Measurements from ENCODE around the gene RGMA. TPM values are rescaled to one million over a fixed set of nuclear protein-coding genes. Genes with fewer than 3 reads are reported as not detected.

The RGMA gene
- polyA plus RNA-seq, 1 donor, result 12.5 TPM

- Histone ChIP-seq H3K27me3 (ENCODE audit: control insufficient read depth, insufficient read depth, low read length) (peaks cover 7% of the 10 kb centered on the region), H3K27ac (ENCODE audit: low read length) (no peak overlapping the region), H3K4me3 (ENCODE audit: low read length) (no peak overlapping the region), H3K4me1 (ENCODE audit: control insufficient read depth, insufficient read depth, low read length) (no peaks in the 10 kb centered on the region), H3K36me3 (ENCODE audit: control insufficient read depth, insufficient read depth, low read length) (peaks cover 2% of the 10 kb centered on the region), H3K9me3 (ENCODE audit: control insufficient read depth, low read depth, low read length) (no peaks in the 10 kb centered on the region)
- DNase-seq, result no peak
- no CpG with 5 or more reads among the region's 18 CpGs for WGBS (ENCODE audit: insufficient coverage, low lambda C conversion rate)
These were observed 30.0 kb downstream of the RGMA start for GRCh38 chr15:93058904-93059427.

GRCh38 chr15:93058128-93058527 lies 30.9 kb downstream of the RGMA start:
- Histone ChIP-seq H3K27me3 (ENCODE audit: control insufficient read depth, insufficient read depth, low read length) (peaks cover 2% of the 10 kb centered on the region), H3K9me3 (ENCODE audit: control insufficient read depth, low read depth, low read length) (no peaks in the 10 kb centered on the region), H3K36me3 (ENCODE audit: control insufficient read depth, insufficient read depth, low read length) (no peaks in the 10 kb centered on the region), H3K4me1 (ENCODE audit: control insufficient read depth, insufficient read depth, low read length) (no peaks in the 10 kb centered on the region), H3K27ac (ENCODE audit: low read length) (no peak overlapping the region), H3K4me3 (ENCODE audit: low read length) (no peak overlapping the region)
- no peak for DNase-seq
- no CpG with 5 or more reads among the region's 8 CpGs for WGBS (ENCODE audit: insufficient coverage, low lambda C conversion rate)

GRCh38 chr15:93057618-93058017 lies 31.4 kb downstream of the RGMA start:
- H3K36me3 ChIP-seq (ENCODE audit: control insufficient read depth, insufficient read depth, low read length), result no peaks in the 10 kb centered on the region
- H3K27me3 ChIP-seq (ENCODE audit: control insufficient read depth, insufficient read depth, low read length), result peaks cover under 1% of the 10 kb centered on the region
- no peak overlapping the region for H3K4me3 ChIP-seq (ENCODE audit: low read length)
- WGBS (ENCODE audit: insufficient coverage, low lambda C conversion rate), result 69% methylated on average over 2 of the region's 8 CpGs
- DNase-seq, result no peak
- no peaks in the 10 kb centered on the region for H3K9me3 ChIP-seq (ENCODE audit: control insufficient read depth, low read depth, low read length)
- H3K27ac ChIP-seq (ENCODE audit: low read length), result no peak overlapping the region
- no peaks in the 10 kb centered on the region for H3K4me1 ChIP-seq (ENCODE audit: control insufficient read depth, insufficient read depth, low read length)

GRCh38 chr15:93056836-93057235 lies 32.2 kb downstream of the RGMA start:
- no peak for DNase-seq
- H3K27me3 ChIP-seq (ENCODE audit: control insufficient read depth, insufficient read depth, low read length), result no peaks in the 10 kb centered on the region
- WGBS (ENCODE audit: insufficient coverage, low lambda C conversion rate), result no CpG with 5 or more reads among the region's 7 CpGs
- no peaks in the 10 kb centered on the region for H3K36me3 ChIP-seq (ENCODE audit: control insufficient read depth, insufficient read depth, low read length)
- no peak overlapping the region for H3K27ac ChIP-seq (ENCODE audit: low read length)
- no peaks in the 10 kb centered on the region for H3K9me3 ChIP-seq (ENCODE audit: control insufficient read depth, low read depth, low read length)
- H3K4me3 ChIP-seq (ENCODE audit: low read length), result no peak overlapping the region
- H3K4me1 ChIP-seq (ENCODE audit: control insufficient read depth, insufficient read depth, low read length), result no peaks in the 10 kb centered on the region

GRCh38 chr15:93055211-93055610 lies 33.8 kb downstream of the RGMA start:
- Histone ChIP-seq H3K9me3 (ENCODE audit: control insufficient read depth, low read depth, low read length) (no peaks in the 10 kb centered on the region), H3K4me1 (ENCODE audit: control insufficient read depth, insufficient read depth, low read length) (no peaks in the 10 kb centered on the region), H3K36me3 (ENCODE audit: control insufficient read depth, insufficient read depth, low read length) (no peaks in the 10 kb centered on the region), H3K4me3 (ENCODE audit: low read length) (no peak overlapping the region), H3K27ac (ENCODE audit: low read length) (no peak overlapping the region), H3K27me3 (ENCODE audit: control insufficient read depth, insufficient read depth, low read length) (no peaks in the 10 kb centered on the region)
- WGBS (ENCODE audit: insufficient coverage, low lambda C conversion rate), result no CpG with 5 or more reads among the region's 11 CpGs
- DNase-seq, result no peak

- peaks cover 7% of the 10 kb centered on the region for H3K36me3 ChIP-seq (ENCODE audit: control insufficient read depth, insufficient read depth, low read length)
- H3K27me3 ChIP-seq (ENCODE audit: control insufficient read depth, insufficient read depth, low read length), result no peaks in the 10 kb centered on the region
- no CpG with 5 or more reads among the region's 39 CpGs for WGBS (ENCODE audit: insufficient coverage, low lambda C conversion rate)
- no peak overlapping the region for H3K4me3 ChIP-seq (ENCODE audit: low read length)
- H3K9me3 ChIP-seq (ENCODE audit: control insufficient read depth, low read depth, low read length), result peaks cover 2% of the 10 kb centered on the region
- no peak for DNase-seq
- no peaks in the 10 kb centered on the region for H3K4me1 ChIP-seq (ENCODE audit: control insufficient read depth, insufficient read depth, low read length)
- no peak overlapping the region for H3K27ac ChIP-seq (ENCODE audit: low read length)
These were observed 36.7 kb downstream of the RGMA start for GRCh38 chr15:93052090-93052879.

GRCh38 chr15:93051236-93052089 lies 37.5 kb downstream of the RGMA start:
- H3K36me3 ChIP-seq (ENCODE audit: control insufficient read depth, insufficient read depth, low read length), result peaks cover 12% of the 10 kb centered on the region
- no peaks in the 10 kb centered on the region for H3K27me3 ChIP-seq (ENCODE audit: control insufficient read depth, insufficient read depth, low read length)
- no peak overlapping the region for H3K4me3 ChIP-seq (ENCODE audit: low read length)
- no peak overlapping the region for H3K27ac ChIP-seq (ENCODE audit: low read length)
- no CpG with 5 or more reads among the region's 32 CpGs for WGBS (ENCODE audit: insufficient coverage, low lambda C conversion rate)
- DNase-seq, result no peak
- H3K4me1 ChIP-seq (ENCODE audit: control insufficient read depth, insufficient read depth, low read length), result no peaks in the 10 kb centered on the region
- H3K9me3 ChIP-seq (ENCODE audit: control insufficient read depth, low read depth, low read length), result peaks cover 2% of the 10 kb centered on the region

GRCh38 chr15:93050648-93051047 lies 38.4 kb downstream of the RGMA start:
- H3K4me3 ChIP-seq (ENCODE audit: low read length), result no peak overlapping the region
- H3K36me3 ChIP-seq (ENCODE audit: control insufficient read depth, insufficient read depth, low read length), result peaks cover 14% of the 10 kb centered on the region
- DNase-seq, result no peak
- no peaks in the 10 kb centered on the region for H3K27me3 ChIP-seq (ENCODE audit: control insufficient read depth, insufficient read depth, low read length)
- H3K9me3 ChIP-seq (ENCODE audit: control insufficient read depth, low read depth, low read length), result peaks cover 2% of the 10 kb centered on the region
- WGBS (ENCODE audit: insufficient coverage, low lambda C conversion rate), result no CpG with 5 or more reads among the region's 13 CpGs
- H3K27ac ChIP-seq (ENCODE audit: low read length), result no peak overlapping the region
- H3K4me1 ChIP-seq (ENCODE audit: control insufficient read depth, insufficient read depth, low read length), result no peaks in the 10 kb centered on the region

GRCh38 chr15:93049914-93050578 lies 39.0 kb downstream of the RGMA start:
- peaks cover 2% of the 10 kb centered on the region for H3K9me3 ChIP-seq (ENCODE audit: control insufficient read depth, low read depth, low read length)
- peaks cover 17% of the 10 kb centered on the region for H3K36me3 ChIP-seq (ENCODE audit: control insufficient read depth, insufficient read depth, low read length)
- H3K27ac ChIP-seq (ENCODE audit: low read length), result no peak overlapping the region
- 90% methylated on average over 2 of the region's 15 CpGs for WGBS (ENCODE audit: insufficient coverage, low lambda C conversion rate)
- no peak for DNase-seq
- no peak overlapping the region for H3K4me3 ChIP-seq (ENCODE audit: low read length)
- no peaks in the 10 kb centered on the region for H3K4me1 ChIP-seq (ENCODE audit: control insufficient read depth, insufficient read depth, low read length)
- H3K27me3 ChIP-seq (ENCODE audit: control insufficient read depth, insufficient read depth, low read length), result no peaks in the 10 kb centered on the region

- Histone ChIP-seq H3K4me1 (ENCODE audit: control insufficient read depth, insufficient read depth, low read length) (no peaks in the 10 kb centered on the region), H3K36me3 (ENCODE audit: control insufficient read depth, insufficient read depth, low read length) (peaks cover 19% of the 10 kb centered on the region), H3K27me3 (ENCODE audit: control insufficient read depth, insufficient read depth, low read length) (no peaks in the 10 kb centered on the region), H3K4me3 (ENCODE audit: low read length) (no peak overlapping the region), H3K9me3 (ENCODE audit: control insufficient read depth, low read depth, low read length) (peaks cover 2% of the 10 kb centered on the region), H3K27ac (ENCODE audit: low read length) (no peak overlapping the region)
- DNase-seq, result no peak
- WGBS (ENCODE audit: insufficient coverage, low lambda C conversion rate), result 90% methylated on average over 2 of the region's 8 CpGs
These were observed 39.8 kb downstream of the RGMA start for GRCh38 chr15:93049233-93049632.

All from large intestine (tissue), 3 donors.